ENCODE results near the gene FXYD2. TPM values are rescaled to one million over a fixed set of nuclear protein-coding genes. Genes with fewer than 3 reads are reported as not detected.

The FXYD2 gene
- total and polyA plus RNA-seq, 5 experiments from 2014 or later: 11.9 to 61.6 (median 14.4) TPM

DNA sequence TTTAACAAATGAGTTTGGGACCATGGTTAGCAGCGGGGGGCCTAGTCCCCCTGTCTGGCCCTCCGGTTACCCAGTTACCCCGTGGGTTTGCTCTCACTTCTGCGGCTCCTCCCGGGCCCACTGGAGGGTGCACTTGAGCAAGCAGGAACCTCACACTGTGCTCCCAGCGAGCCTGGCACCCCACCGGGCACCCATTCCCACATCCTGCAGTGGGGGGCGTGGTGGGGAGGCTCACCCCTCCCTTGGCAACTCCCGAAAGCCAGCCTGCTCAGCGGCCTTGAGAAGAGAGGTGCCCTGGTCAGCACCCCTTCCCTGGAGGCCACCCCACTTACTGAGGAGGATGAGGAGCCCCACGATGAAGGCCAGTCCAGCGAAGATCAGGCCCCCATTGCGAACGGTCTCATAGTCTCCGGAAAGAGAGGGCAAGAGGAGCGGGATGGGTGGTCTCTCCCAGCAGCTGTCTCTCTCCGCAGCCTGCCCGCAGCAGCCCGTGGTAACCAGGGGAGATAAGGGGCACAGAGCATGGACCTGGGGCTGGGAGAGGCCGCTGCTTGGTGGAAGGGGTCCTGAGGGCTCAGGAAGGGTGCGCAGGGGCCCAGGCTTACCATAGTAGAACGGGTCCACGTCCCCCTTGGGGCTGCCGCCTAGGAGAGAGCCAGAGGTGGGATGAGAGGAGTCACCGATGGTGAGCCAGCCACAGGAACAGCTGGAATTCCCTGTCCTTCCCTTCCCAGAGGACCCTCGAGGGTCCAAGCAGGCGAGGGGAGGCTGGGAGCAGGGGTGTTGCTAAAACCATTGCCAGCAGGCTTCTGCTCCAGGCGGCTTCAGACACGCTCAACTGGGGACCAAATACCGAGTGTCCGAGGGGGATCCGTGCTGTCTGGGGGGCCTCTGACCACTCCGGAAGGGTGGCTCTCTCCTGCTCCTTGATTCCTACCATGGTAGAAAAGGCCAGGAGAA lies 2.2 kb downstream of the FXYD2 start:
- peak overlapping the region; percentile 53 to 93 (median 81) for H3K27ac Mint-ChIP-seq
- peak in 9 of 10 donors; percentile 43 to 77 (median 55) for DNase-seq
- POLR2A ChIA-PET: interaction anchor here (0.8 to 7.0 kb wide), 14 partner anchors 10 to 230 kb away, joined by 3 to 54 read pairs (median 6); partner anchors contain the start of gene IL10RA
- H3K9me3 Mint-ChIP-seq: no peaks in the 10 kb centered on the region
- peak overlapping the region in 6 of 10 donors; percentile 33 to 78 (median 54) for H3K4me3 Mint-ChIP-seq
- H3K27me3 Mint-ChIP-seq: no peaks in the 10 kb centered on the region
- peaks cover 24 to 66% (median 64%) of the 10 kb centered on the region in 4 donors for H3K4me1 Mint-ChIP-seq
- peaks cover 0 to 3% (median 0%) of the 10 kb centered on the region in 3 donors for H3K36me3 Mint-ChIP-seq
- peak; percentile 24 to 27 for ATAC-seq

DNA sequence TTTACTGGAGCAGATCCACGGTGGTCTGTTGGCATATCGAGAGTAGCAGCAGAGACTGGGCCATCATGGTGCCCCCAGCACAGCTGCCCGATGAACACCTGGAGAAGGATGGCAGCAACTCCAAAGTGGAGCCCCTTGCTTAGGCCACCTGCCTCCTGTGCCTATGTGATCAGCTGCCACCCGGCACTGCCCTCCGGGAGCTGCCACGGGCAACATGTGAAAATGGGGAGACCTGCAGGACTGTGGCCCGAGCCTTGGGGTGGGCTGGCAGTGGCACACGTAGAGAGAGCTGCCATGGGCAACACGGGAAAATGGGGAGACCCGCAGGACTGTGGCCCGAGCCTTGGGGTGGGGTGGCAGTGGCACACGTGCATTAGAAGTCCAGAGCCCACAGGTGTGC lies 3.1 kb downstream of the FXYD2 start:
- Mint-ChIP-seq H3K9me3 (no peaks in the 10 kb centered on the region), H3K36me3 (peaks cover 0 to 3% (median 0%) of the 10 kb centered on the region in 3 donors), H3K27ac (peak overlapping the region in 4 of 10 donors; percentile 53 to 90 (median 88)), H3K27me3 (no peaks in the 10 kb centered on the region), H3K4me3 (peak overlapping the region in 1 of 10 donors; percentile 62), H3K4me1 (peaks cover 23 to 66% (median 64%) of the 10 kb centered on the region in 4 donors)
- POLR2A ChIA-PET: interaction anchor here (0.6 to 5.3 kb wide), 4 partner anchors 14 to 266 kb away, joined by 3 to 34 read pairs (median 10); no protein-coding TSS in a partner anchor
- peak in 1 of 10 donors; percentile 55 for DNase-seq
- ATAC-seq: no peak

DNA sequence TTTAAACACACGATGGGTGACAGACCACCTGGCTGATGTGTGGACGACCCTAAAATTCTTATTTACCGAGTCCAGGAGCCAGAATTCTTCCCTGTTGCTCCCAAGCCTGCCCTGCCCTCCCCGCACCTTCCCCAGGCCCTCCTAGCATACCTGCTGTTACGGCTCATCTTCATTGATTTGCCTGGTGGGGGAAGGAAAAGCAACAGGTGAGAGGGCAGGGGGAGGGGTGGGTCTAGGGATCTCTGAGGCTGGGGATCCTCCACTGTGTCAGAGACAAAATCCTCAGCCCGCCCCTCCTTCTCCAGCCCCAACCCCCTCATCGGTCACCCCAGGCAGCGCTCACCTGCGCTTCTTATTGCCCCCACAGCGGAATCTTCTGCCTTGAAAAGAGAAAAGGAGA lies 4.0 kb downstream of the FXYD2 start:
- POLR2A ChIA-PET: interaction anchor here (5.3 kb wide), 1 partner anchor 232 kb away, joined by 34 read pairs; no protein-coding TSS in a partner anchor
- DNase-seq (peak in 1 of 10 donors; percentile 51), ATAC-seq (no peak)
- Mint-ChIP-seq H3K9me3 (no peaks in the 10 kb centered on the region), H3K27ac (peak overlapping the region in 1 of 10 donors; percentile 87), H3K36me3 (peaks cover 0 to 3% (median 0%) of the 10 kb centered on the region in 3 donors), H3K4me1 (peaks cover 23 to 69% (median 64%) of the 10 kb centered on the region in 4 donors), H3K27me3 (no peaks in the 10 kb centered on the region), H3K4me3 (no peak overlapping the region)

DNA sequence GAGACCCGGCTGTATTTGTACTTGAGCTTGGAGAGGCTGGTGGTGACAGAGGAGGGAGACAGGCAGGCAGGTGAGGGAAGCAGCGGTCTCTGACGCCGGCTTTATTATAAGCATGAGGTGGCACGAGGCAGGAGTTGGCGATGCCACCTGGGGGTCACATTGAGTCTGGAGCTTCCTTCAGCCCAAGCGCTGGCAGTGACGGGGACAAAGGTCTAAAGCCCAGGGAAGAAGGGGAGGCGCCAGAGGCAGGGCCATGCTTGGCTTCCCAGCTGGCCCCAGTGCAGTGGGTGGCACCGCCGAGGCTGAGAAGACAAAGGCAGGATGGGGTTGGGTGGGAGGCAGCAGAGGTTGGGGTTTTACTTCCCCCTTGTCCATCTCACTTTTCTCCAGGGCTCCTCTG lies 4.5 kb downstream of the FXYD2 start:
- H3K27me3 Mint-ChIP-seq: no peaks in the 10 kb centered on the region
- H3K4me3 Mint-ChIP-seq: peak overlapping the region in 2 of 10 donors; percentile 2 to 29

DNA sequence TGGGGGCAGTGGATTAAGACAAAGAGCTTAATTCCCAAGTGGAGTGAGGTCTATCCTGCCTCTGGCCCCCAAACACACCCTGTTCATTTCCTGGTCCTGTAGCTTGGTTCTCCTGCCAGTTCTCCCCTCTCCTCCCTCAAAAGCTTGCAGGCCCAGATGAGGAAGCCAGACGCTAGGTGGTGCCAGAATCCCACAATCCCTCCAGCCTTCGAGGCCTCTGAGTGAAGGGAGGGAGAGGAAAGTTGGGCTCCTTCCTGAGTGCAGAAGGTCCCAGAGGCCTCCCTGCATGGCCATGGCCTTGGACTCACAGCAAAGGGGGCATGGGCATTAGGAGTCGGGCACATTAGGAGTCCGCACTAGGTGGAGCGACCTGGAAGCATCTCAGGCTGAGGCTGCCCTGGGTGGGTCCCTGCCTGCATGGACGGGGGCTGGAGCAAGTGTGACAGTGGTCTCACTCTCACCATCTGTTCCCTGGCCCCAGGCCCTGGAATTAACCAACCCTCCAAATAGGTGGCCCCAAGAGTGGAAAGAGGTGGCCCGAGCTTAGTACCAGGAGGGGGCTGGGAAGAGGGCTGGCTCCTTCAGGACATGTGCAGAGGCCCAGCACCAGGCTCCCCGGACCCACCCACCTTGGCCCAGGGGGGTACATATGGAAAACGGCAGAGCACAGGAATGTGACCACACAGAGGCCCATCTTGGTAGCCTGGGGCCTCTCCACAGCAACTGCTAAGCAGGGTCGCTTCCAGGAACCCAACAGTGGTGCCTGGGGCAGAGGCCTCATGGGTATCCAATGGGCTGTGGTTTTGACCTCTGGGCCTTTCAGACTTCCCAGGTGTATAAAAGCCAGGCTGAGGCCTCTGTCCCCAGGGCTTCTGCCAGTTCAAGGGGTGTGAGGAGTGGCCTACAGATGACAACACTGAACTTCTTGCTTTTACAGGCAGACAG lies 5.2 kb downstream of the FXYD2 start:
- H3K27ac Mint-ChIP-seq: peak overlapping the region in 4 of 10 donors; percentile 26 to 71 (median 47)
- no peaks in the 10 kb centered on the region for H3K27me3 Mint-ChIP-seq
- peak in 1 of 10 donors; percentile 49 for DNase-seq
- no peaks in the 10 kb centered on the region for H3K9me3 Mint-ChIP-seq
- peaks cover 0 to 3% (median 0%) of the 10 kb centered on the region in 3 donors for H3K36me3 Mint-ChIP-seq
- POLR2A ChIA-PET: interaction anchor here (0.6 to 4.3 kb wide), 4 partner anchors 11 to 395 kb away, joined by 3 to 44 read pairs (median 8); no protein-coding TSS in a partner anchor
- peak overlapping the region in 2 of 10 donors; percentile 2 to 29 for H3K4me3 Mint-ChIP-seq
- peaks cover 27 to 69% (median 64%) of the 10 kb centered on the region in 4 donors for H3K4me1 Mint-ChIP-seq
- no peak for ATAC-seq

More for the DNA sequence above, 4.5 kb downstream of the FXYD2 start:
- H3K9me3 Mint-ChIP-seq: no peaks in the 10 kb centered on the region
- POLR2A ChIA-PET: no interaction called here
- H3K27ac Mint-ChIP-seq: peak overlapping the region in 5 of 10 donors; percentile 26 to 71 (median 60)
- peaks cover 24 to 69% (median 64%) of the 10 kb centered on the region in 4 donors for H3K4me1 Mint-ChIP-seq
- DNase-seq: no peak
- ATAC-seq: no peak
- H3K36me3 Mint-ChIP-seq: peaks cover 0 to 3% (median 0%) of the 10 kb centered on the region in 3 donors

DNA sequence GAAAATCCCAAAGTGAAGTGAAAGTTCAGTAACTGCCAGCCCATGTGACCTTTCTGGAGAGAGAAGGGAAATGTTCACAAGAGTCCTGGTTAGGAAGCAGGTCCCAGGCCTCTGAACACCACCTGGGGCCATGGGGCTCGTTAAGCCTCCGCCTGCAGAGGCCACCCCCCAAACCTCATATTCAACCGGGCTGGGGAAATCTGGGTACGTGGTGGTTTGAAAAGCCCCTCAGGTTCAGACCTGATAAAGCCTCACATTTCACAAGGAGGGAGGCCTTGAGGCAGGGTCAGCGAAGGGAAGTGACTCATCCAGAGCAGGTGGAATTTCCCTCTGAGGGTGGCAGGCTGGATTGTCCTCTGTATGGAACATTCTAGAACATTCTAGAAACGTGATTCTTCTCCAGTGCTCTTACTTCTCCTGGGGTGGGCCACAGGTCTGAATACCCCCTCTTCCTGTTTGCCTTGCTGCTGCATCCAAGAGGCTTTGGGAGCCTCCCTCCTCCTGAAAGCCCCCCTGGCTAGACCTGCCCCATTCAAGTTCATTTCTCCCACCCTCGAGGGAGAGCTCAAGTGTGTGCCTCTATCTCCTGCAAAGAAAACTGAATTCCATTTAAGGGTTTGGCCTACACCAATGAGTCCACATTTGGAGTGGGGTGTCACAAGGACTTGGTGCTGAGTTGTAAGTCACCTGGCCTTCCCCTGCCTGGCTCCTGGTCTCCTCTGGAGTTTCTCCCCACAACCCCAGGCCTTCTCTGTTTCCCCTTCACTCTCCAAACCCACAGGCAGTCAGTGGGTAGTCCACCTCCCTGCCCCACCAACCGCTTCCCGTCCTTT lies 6.3 kb downstream of the FXYD2 start:
- H3K9me3 Mint-ChIP-seq: no peaks in the 10 kb centered on the region
- DNase-seq (peak in 1 of 10 donors; percentile 58), ATAC-seq (no peak)
- H3K4me3 Mint-ChIP-seq: peak overlapping the region in 4 of 10 donors; percentile 19 to 75 (median 58)
- H3K4me1 Mint-ChIP-seq: peaks cover 26 to 66% (median 58%) of the 10 kb centered on the region in 4 donors
- no peaks in the 10 kb centered on the region for H3K27me3 Mint-ChIP-seq
- H3K36me3 Mint-ChIP-seq: peaks cover 0 to 3% (median 0%) of the 10 kb centered on the region in 3 donors
- peak overlapping the region in 9 of 10 donors; percentile 22 to 94 (median 87) for H3K27ac Mint-ChIP-seq
- POLR2A ChIA-PET: interaction anchor here (0.6 to 4.3 kb wide), 6 partner anchors 10 to 394 kb away, joined by 3 to 44 read pairs (median 6); no protein-coding TSS in a partner anchor

DNA sequence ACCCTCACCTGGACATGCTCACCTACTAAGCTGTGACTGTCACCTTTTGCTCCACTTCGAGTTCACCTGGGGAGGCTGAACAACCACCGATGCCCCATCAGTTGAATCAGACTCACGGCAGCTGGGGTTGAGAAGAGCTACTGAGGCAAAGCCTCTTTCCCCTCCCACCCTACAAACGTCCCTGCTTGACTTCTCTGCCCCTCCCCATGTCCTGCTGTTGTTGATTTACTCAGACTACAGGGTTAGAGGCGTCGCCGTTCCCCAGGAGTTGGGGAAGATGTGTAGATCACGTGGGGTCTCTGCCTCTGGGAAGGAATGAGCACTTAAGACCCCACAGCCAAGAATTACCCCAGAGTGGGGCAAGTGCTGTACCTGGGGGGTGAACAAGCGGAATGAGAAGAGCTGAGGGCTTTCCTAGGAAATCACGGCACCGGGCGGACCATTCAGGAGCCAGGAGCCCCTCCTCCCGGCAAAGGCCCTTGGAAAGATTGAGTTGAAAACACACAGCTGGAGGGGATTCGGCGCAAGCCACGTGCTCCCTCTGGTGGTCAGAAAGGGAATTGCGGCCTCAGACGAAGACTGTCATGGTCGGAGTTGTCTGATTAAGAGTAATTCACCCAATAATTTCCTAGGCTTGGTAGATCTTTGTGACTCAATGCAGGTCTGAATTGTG lies 7.0 kb downstream of the FXYD2 start:
- no peaks in the 10 kb centered on the region for H3K9me3 Mint-ChIP-seq
- POLR2A ChIA-PET: interaction anchor here (0.9 to 4.3 kb wide), 6 partner anchors 9 to 754 kb away, joined by 4 to 44 read pairs (median 10); no protein-coding TSS in a partner anchor
- H3K36me3 Mint-ChIP-seq: peaks cover 0 to 3% (median 0%) of the 10 kb centered on the region in 3 donors
- peak overlapping the region; percentile 71 to 94 (median 86) for H3K27ac Mint-ChIP-seq
- DNase-seq: peak; percentile 66 to 88 (median 79)
- peak overlapping the region in 9 of 10 donors; percentile 48 to 79 (median 64) for H3K4me3 Mint-ChIP-seq
- no peaks in the 10 kb centered on the region for H3K27me3 Mint-ChIP-seq
- H3K4me1 Mint-ChIP-seq: peaks cover 28 to 62% (median 52%) of the 10 kb centered on the region in 4 donors
- ATAC-seq: peak in 1 of 2 donors; percentile 16

DNA sequence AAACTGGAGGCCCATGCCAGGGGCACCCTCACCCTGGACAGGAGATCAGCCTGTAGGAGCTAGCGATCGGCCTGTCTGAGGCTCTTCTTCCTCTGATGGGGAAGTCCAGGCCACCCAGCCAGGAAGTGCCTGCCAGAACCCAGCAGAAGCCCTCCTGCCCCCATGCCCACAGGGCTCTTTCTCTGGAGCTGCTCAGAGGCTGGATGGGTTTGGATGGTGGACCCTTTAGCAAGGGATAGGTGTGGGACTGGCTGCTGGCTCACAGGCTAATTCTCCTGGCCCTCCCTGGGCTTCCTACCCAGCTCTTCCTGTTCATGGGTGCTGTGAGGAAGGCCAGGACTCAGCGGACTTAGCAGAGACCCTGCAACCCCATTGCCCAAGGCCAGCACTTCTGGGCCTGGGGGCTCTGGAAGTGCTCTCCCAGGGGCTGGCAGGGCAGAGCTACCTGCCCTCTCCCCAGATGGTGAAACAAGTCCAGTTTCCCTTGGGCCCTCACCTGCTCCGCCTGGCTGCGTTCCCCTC lies 7.6 kb downstream of the FXYD2 start:
- no peak for ATAC-seq
- peaks cover 27 to 57% (median 46%) of the 10 kb centered on the region in 4 donors for H3K4me1 Mint-ChIP-seq
- peak overlapping the region in 9 of 10 donors; percentile 73 to 94 (median 87) for H3K27ac Mint-ChIP-seq
- H3K9me3 Mint-ChIP-seq: no peaks in the 10 kb centered on the region
- H3K4me3 Mint-ChIP-seq: peak overlapping the region in 8 of 10 donors; percentile 48 to 79 (median 61)
- peaks cover 0 to 3% (median 0%) of the 10 kb centered on the region in 3 donors for H3K36me3 Mint-ChIP-seq
- H3K27me3 Mint-ChIP-seq: no peaks in the 10 kb centered on the region
- no peak for DNase-seq
- POLR2A ChIA-PET: interaction anchor here (0.9 to 4.3 kb wide), 7 partner anchors 9 to 755 kb away, joined by 4 to 44 read pairs (median 12); no protein-coding TSS in a partner anchor

DNA sequence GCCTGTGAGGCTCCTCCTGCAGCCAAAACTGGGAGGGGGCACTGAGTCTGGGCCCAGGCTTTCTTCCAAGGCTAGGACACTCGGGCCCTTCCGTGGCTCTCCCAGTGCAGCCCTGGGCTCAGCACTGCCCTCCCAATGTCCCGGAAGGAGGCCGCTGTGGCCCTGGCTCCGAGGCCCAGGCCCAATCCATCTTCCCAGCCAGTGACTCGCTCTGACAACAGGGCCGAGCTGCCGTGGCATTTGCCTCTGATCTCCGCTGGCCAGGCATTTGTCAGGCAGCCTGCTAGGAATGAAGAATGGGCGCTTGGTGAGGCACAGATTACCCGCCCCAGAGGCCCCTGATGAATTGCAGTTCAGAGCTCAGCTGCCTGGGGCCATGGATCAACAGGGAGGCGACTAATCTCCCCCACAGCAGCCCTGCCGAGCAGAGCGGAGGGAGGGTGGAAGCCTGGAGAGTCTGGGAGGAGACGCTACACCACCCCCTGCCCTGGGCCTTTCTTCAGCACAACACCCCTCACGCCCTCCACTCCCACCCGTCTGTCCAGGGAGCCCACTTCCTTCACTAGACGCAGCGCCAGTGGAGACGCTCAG lies 8.3 kb downstream of the FXYD2 start:
- Mint-ChIP-seq H3K4me1 (peaks cover 24 to 56% (median 42%) of the 10 kb centered on the region in 4 donors), H3K27ac (peak overlapping the region; percentile 44 to 97 (median 89)), H3K4me3 (peak overlapping the region in 7 of 10 donors; percentile 30 to 87 (median 64)), H3K9me3 (no peaks in the 10 kb centered on the region), H3K36me3 (peaks cover 0 to 3% (median 0%) of the 10 kb centered on the region in 3 donors), H3K27me3 (no peaks in the 10 kb centered on the region)
- no peak for ATAC-seq
- POLR2A ChIA-PET: interaction anchor here (1.9 to 4.3 kb wide), 5 partner anchors 8 to 236 kb away, joined by 8 to 44 read pairs (median 14); no protein-coding TSS in a partner anchor
- peak in 1 of 10 donors; percentile 53 for DNase-seq
